Ovary (tissue), 3 donors: ENCODE results near the gene MRRF.

Experiments
- CTCF ChIP-seq, 3 donors: fragments of 450-650 bp in 2 of 3; fragments of 200-600 bp in 1 of 3; IDR thresholded peaks; one replicate each; pipeline versions ENCODE4 v1.5.1 to v1.8.0; 2016 to 2022; ENCODE audit warnings: antibody characterized with exemption in 3 of 3, mild to moderate bottlenecking in 1 of 3
- EP300 ChIP-seq: sonication (generic); formaldehyde crosslinking; IDR thresholded peaks from one replicate; pipeline ENCODE4 v1.6.1; 2017; ENCODE audit warnings: antibody characterized with exemption
- donor health status: DM: no; HTN: no; CAD: no.

- TF ChIP-seq CTCF (IDR thresholded peaks at IDR 0.05) (no peak), EP300 (no peak)
Measured at GRCh38 chr9:122297512-122297911, 32.8 kb downstream of the MRRF start.
